H1 (cell line): Measurements from ENCODE around the gene TMEM163. TPM values are rescaled to one million over a fixed set of nuclear protein-coding genes. Genes with fewer than 3 reads are reported as not detected.

Experiments
- CTCF ChIA-PET: fragments of 300-600 bp; sonication (Branson Sonifier 250); formaldehyde crosslinking; loops from one replicate; lab custom pipeline; 2021; ENCODE audit not compliant: partially characterized antibody; lab: Charles Lee
- POLR2A ChIA-PET: fragments of 300-600 bp; sonication (Branson Sonifier 250); formaldehyde crosslinking; loops from one replicate; lab custom pipeline; 2021; ENCODE audit warnings: inconsistent platforms; ENCODE audit not compliant: partially characterized antibody; lab: Charles Lee
- DNase-seq, 2 experiments: peaks; one replicate each; pipeline versions ENCODE4 v3.0.0 to v3.0.0-alpha.2; 2010 to 2022; ENCODE audit warnings: low spot score in 2 of 2, low read depth in 1 of 2, mixed read lengths in 1 of 2
- FAIRE-seq: peaks from 2 replicates; lab custom pipeline; 2011; peaks lifted over from hg19 to GRCh38; lab: Jason Lieb, UNC
- H2AFZ ChIP-seq: 2 replicates; pipeline ENCODE4 v1.8.1; 2012; ENCODE audit warnings: low read length, inconsistent platforms
- H2AK5ac ChIP-seq: 2 replicates; pipeline ENCODE4 v1.6.1; 2013; ENCODE audit warnings: low read depth, low read length
- H2BK120ac ChIP-seq: replicated peaks from 2 replicates; pipeline ENCODE3; 2013; ENCODE audit warnings: low read depth, low read length, inconsistent platforms
- H2BK12ac ChIP-seq: 2 replicates; pipeline ENCODE4 v1.6.1; 2013; ENCODE audit warnings: low read depth, low read length
- H2BK15ac ChIP-seq: 2 replicates; pipeline ENCODE4 v1.6.1; 2013; ENCODE audit warnings: low read length
- H2BK20ac ChIP-seq: 2 replicates; pipeline ENCODE4 v1.6.1; 2013; ENCODE audit warnings: low read length
- H2BK5ac ChIP-seq: 2 replicates; pipeline ENCODE4 v1.6.1; 2013; ENCODE audit warnings: low read depth, low read length
- H3K14ac ChIP-seq: 2 replicates; pipeline ENCODE4 v1.6.1; 2013; ENCODE audit warnings: inconsistent platforms; ENCODE audit not compliant: insufficient read length
- H3K18ac ChIP-seq: 2 replicates; pipeline ENCODE4 v1.6.1; 2013; ENCODE audit warnings: low read length; ENCODE audit errors: extremely low read depth
- H3K23ac ChIP-seq: 2 replicates; pipeline ENCODE4 v1.6.1; 2013; ENCODE audit warnings: inconsistent platforms; ENCODE audit not compliant: insufficient read length
- H3K23me2 ChIP-seq: 2 replicates; pipeline ENCODE4 v1.6.1; 2013; ENCODE audit warnings: low read depth, low read length
- H3K27ac ChIP-seq: 2 replicates; pipeline ENCODE4 v1.6.1; 2011; ENCODE audit warnings: low read depth, low read length, inconsistent platforms
- H3K27me3 ChIP-seq, 4 experiments: replicated peaks in 1 of 4; 1 replicate in 1 of 4; 2 replicates in 3 of 4; pipeline versions ENCODE4 v1.6.1 to v1.8.1; 2011 to 2013; ENCODE audit warnings: low read length in 3 of 4, mild to moderate bottlenecking in 3 of 4, inconsistent platforms in 2 of 4, mixed read lengths in 2 of 4, moderate library complexity in 1 of 4; ENCODE audit not compliant: control insufficient read depth in 3 of 4, insufficient read depth in 3 of 4; ENCODE audit errors: extremely low read depth in 1 of 4
- H3K36me3 ChIP-seq, 4 experiments: 2 replicates each; pipeline versions ENCODE4 v1.6.1 to v1.8.1; 2011 to 2013; ENCODE audit warnings: mild to moderate bottlenecking in 4 of 4, low read length in 3 of 4, moderate library complexity in 2 of 4, control low read depth in 1 of 4, inconsistent platforms in 1 of 4; ENCODE audit not compliant: insufficient read depth in 4 of 4, control insufficient read depth in 2 of 4
- H3K4ac ChIP-seq: replicated peaks from 2 replicates; pipeline ENCODE3; 2013; ENCODE audit warnings: low read length, low read depth, mixed read lengths, inconsistent platforms; ENCODE audit not compliant: insufficient read length
- H3K4me1 ChIP-seq, 4 experiments: replicated peaks in 1 of 4; 1 replicate in 1 of 4; 2 replicates in 3 of 4; pipeline versions ENCODE4 v1.6.1 to v1.8.1; 2011 to 2013; ENCODE audit warnings: low read length in 3 of 4, inconsistent platforms in 2 of 4, mixed read lengths in 1 of 4; ENCODE audit not compliant: insufficient read depth in 4 of 4, control insufficient read depth in 3 of 4
- H3K4me2 ChIP-seq, 2 experiments: 2 replicates each; pipeline versions ENCODE4 v1.6.1 to v1.8.1; 2011 to 2013; ENCODE audit warnings: low read depth in 2 of 2, low read length in 2 of 2, control low read depth in 1 of 2, inconsistent platforms in 1 of 2, mild to moderate bottlenecking in 1 of 2; ENCODE audit not compliant: insufficient read depth in 1 of 2
- H3K4me3 ChIP-seq, 4 experiments: fragments of 200-600, 300-600 bp in 1 of 4; sonication (generic), shearing (Covaris generic), sonication (Bioruptor Twin) in 1 of 4; 2 replicates each; pipeline versions ENCODE4 v1.5.1 to v1.8.1; 2011 to 2016; ENCODE audit warnings: low read length in 4 of 4, low read depth in 3 of 4, control low read depth in 2 of 4, inconsistent platforms in 2 of 4, mild to moderate bottlenecking in 2 of 4, mixed read lengths in 1 of 4, moderate library complexity in 1 of 4; ENCODE audit not compliant: insufficient read depth in 2 of 4; ENCODE audit errors: extremely low read depth in 1 of 4
- H3K56ac ChIP-seq: replicated peaks from 2 replicates; pipeline ENCODE3; 2013; ENCODE audit warnings: low read depth, mild to moderate bottlenecking, mixed read lengths, low read length, inconsistent platforms; ENCODE audit not compliant: insufficient read length
- H3K79me1 ChIP-seq: 2 replicates; pipeline ENCODE4 v1.6.1; 2013; ENCODE audit warnings: low read depth, low read length, control low read depth
- H3K79me2 ChIP-seq, 2 experiments: 2 replicates each; pipeline versions ENCODE4 v1.6.1 to v1.8.1; 2012 to 2013; ENCODE audit warnings: low read length in 2 of 2, mild to moderate bottlenecking in 2 of 2, inconsistent platforms in 1 of 2; ENCODE audit not compliant: insufficient read depth in 2 of 2, control insufficient read depth in 1 of 2
- H3K9ac ChIP-seq, 4 experiments: replicated peaks in 1 of 4; 1 replicate in 1 of 4; 2 replicates in 3 of 4; pipeline versions ENCODE4 v1.6.1 to v1.8.1; 2011 to 2013; ENCODE audit warnings: low read depth in 3 of 4, low read length in 3 of 4, control low read depth in 2 of 4, mild to moderate bottlenecking in 2 of 4, moderate library complexity in 2 of 4, inconsistent platforms in 1 of 4; ENCODE audit errors: extremely low read depth in 1 of 4
- H3K9me3 ChIP-seq, 2 experiments: 2 replicates each; pipeline versions ENCODE4 v1.6.1 to v1.8.1; 2012 to 2013; ENCODE audit warnings: mild to moderate bottlenecking in 2 of 2, moderate library complexity in 2 of 2, control low read depth in 1 of 2, inconsistent platforms in 1 of 2, low read depth in 1 of 2, low read length in 1 of 2, mixed read lengths in 1 of 2; ENCODE audit not compliant: insufficient read depth in 2 of 2
- H4K20me1 ChIP-seq, 2 experiments: replicated peaks in 1 of 2; 2 replicates each; pipeline versions ENCODE3 to v1.8.1; 2011 to 2013; ENCODE audit warnings: inconsistent platforms in 2 of 2, low read length in 2 of 2, mild to moderate bottlenecking in 1 of 2; ENCODE audit not compliant: insufficient read depth in 2 of 2, control insufficient read depth in 1 of 2
- H4K5ac ChIP-seq: 2 replicates; pipeline ENCODE4 v1.6.1; 2013; ENCODE audit warnings: low read length, low read depth, mixed read lengths, inconsistent platforms; ENCODE audit not compliant: insufficient read length
- H4K8ac ChIP-seq: 2 replicates; pipeline ENCODE4 v1.8.0; 2013; ENCODE audit warnings: mild to moderate bottlenecking, moderate library complexity, low read length, inconsistent platforms; ENCODE audit not compliant: insufficient read depth; ENCODE audit errors: extremely low read depth
- H4K91ac ChIP-seq: replicated peaks from 2 replicates; pipeline ENCODE3; 2013; ENCODE audit warnings: low read length, mixed read lengths, inconsistent platforms; ENCODE audit not compliant: insufficient read length
- BCL11A ChIP-seq, 2 experiments: IDR thresholded peaks; one replicate each; pipeline ENCODE4 v1.6.1; 2011; ENCODE audit warnings: low read depth in 2 of 2, low read length in 2 of 2, mild to moderate bottlenecking in 2 of 2
- CTCF ChIP-seq, 3 experiments: IDR thresholded peaks; 1 replicate in 2 of 3; 2 replicates in 1 of 3; pipeline versions ENCODE4 v1.5.1 to v1.6.1; 2011; ENCODE audit warnings: low read length in 3 of 3, mild to moderate bottlenecking in 3 of 3, inconsistent platforms in 2 of 3, low read depth in 1 of 3, moderate library complexity in 1 of 3; ENCODE audit not compliant: insufficient read depth in 1 of 3; ENCODE audit errors: control extremely low read depth in 1 of 3
- POU5F1 ChIP-seq: IDR thresholded peaks from 2 replicates; pipeline ENCODE4 v1.6.1; 2011; ENCODE audit warnings: low read depth, mild to moderate bottlenecking, low read length, moderate library complexity
- SIN3A ChIP-seq, 2 experiments: IDR thresholded peaks in 1 of 2; conservative IDR thresholded peaks in 1 of 2; 2 replicates each; pipeline ENCODE4 v1.6.1; 2011 to 2012; ENCODE audit warnings: low read length in 2 of 2, improper control_type of control experiment in 1 of 2, low read depth in 1 of 2, mild to moderate bottlenecking in 1 of 2
- ZNF274 ChIP-seq: IDR thresholded peaks from 2 replicates; pipeline ENCODE4 v1.7.0; 2012; ENCODE audit warnings: low read length, borderline replicate concordance; ENCODE audit errors: extremely low read depth
- WGBS, 2 experiments: shearing (Covaris generic) in 1 of 2; methylation state at CpG; one replicate each; pipeline versions ENCODE4 v1.1.6 to v1.1.7; 2013 to 2015; ENCODE audit warnings: low lambda C conversion rate in 2 of 2, mixed read lengths in 2 of 2, inconsistent platforms in 1 of 2, low coverage in 1 of 2, missing lambda C conversion rate in 1 of 2; ENCODE audit not compliant: insufficient replicate concordance in 2 of 2, insufficient coverage in 1 of 2, insufficient read length in 1 of 2; ENCODE audit errors: extremely low coverage in 1 of 2, missing lambda C conversion rate in 1 of 2; 5-methylcytosine and 5-hydroxymethylcytosine counted together
- polyA plus RNA-seq, 7 experiments: library from polyadenylated mRNA; depleted of rRNA in 3 of 7; stranded (reverse) in 5 of 7; unstranded in 2 of 7; fragments of >200 nt in 5 of 7; fragments of 200-250 nt in 2 of 7; gene quantifications; 1 replicate in 5 of 7; 2 replicates in 1 of 7; 4 replicates in 1 of 7; pipeline versions ENCODE4 v1.2.1 to v1.2.3, GENCODE V29; 2011 to 2013; ENCODE audit warnings: missing spikeins in 2 of 7, mixed read lengths in 2 of 7
- total RNA-seq: library from RNA; stranded (reverse); fragmentation: NEBNext Ultra II Directional; extraction: Animal tissue kit (Norgen Biotek cat#: 25700); gene quantifications from 2 replicates; pipeline ENCODE4 v1.2.1, GENCODE V29; 2021
- TF ChIP-seq, protein P1 (sequence below): IDR thresholded peaks from 2 replicates; pipeline ENCODE4 v1.6.1; 2011; ENCODE audit warnings: low read depth, mild to moderate bottlenecking, low read length; ENCODE audit not compliant: insufficient read depth

Gene TMEM163
- total and polyA plus RNA-seq, 2 of the 8 experiments (the other 6 are each of a cell fraction or from before 2014, with no cell fraction given): 2.8 to 3.2 TPM

DNA sequence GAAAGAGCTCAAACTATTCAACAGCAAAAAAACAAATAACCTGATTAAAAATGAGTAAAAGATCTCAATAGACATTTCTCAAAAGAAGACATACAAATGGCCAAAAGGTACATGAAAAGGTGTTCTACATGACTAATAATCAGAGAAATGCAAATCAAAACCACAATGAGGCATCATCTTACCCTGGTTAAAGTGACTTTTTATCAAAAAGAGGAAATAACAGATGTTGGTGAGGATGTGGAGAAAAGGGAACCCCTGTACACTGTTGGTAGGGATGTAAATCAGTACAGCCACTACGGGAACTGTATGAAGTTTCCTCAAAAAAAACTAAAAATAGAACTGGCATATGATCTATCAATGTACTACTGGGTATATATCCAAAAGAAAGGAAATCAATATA, 39.8 kb upstream of the TMEM163 start:
- H3K14ac ChIP-seq: no peak overlapping the region
- no peak overlapping the region for H4K5ac ChIP-seq
- no peak overlapping the region for H3K56ac ChIP-seq
- no peak for DNase-seq
- no peaks in the 10 kb centered on the region for H3K23me2 ChIP-seq
- H3K79me2 ChIP-seq: no peaks in the 10 kb centered on the region
- H2BK15ac ChIP-seq: no peak overlapping the region
- TF ChIP-seq ZNF274: no peak
- TF ChIP-seq, protein P1, sequence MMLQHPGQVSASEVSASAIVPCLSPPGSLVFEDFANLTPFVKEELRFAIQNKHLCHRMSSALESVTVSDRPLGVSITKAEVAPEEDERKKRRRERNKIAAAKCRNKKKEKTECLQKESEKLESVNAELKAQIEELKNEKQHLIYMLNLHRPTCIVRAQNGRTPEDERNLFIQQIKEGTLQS: no peak
- no peak for TF ChIP-seq CTCF (IDR thresholded peaks at IDR 0.05; ENCODE audit: control extremely low read depth in 1 of 3, insufficient read depth in 1 of 3, low read depth in 1 of 3, low read length in 3 of 3)
- TF ChIP-seq BCL11A (IDR thresholded peaks at IDR 0.05; ENCODE audit: low read depth in 2 of 2, low read length in 2 of 2): no peak
- TF ChIP-seq SIN3A (conservative IDR thresholded peaks at IDR 0.05 in 1 of 2, IDR thresholded peaks at IDR 0.05 in 1 of 2; ENCODE audit: low read depth in 1 of 2, low read length in 2 of 2): no peak
- TF ChIP-seq POU5F1: no peak
- TF ChIP-seq, all 59 proteins: peak for 0
- no peaks in the 10 kb centered on the region for H4K20me1 ChIP-seq
- H3K36me3 ChIP-seq: no peaks in the 10 kb centered on the region
- H3K4ac ChIP-seq: no peak overlapping the region
- no peak overlapping the region for H2AFZ ChIP-seq
- ChIA-PET CTCF (interaction anchor here (0.7 to 1.0 kb wide), 2 partner anchors 36 to 298 kb away, joined by 3 read pairs; no protein-coding TSS in a partner anchor), POLR2A (no interaction called here)
- no peak overlapping the region for H4K8ac ChIP-seq
- H4K91ac ChIP-seq: no peak overlapping the region
- no peak overlapping the region for H3K4me2 ChIP-seq
- no peaks in the 10 kb centered on the region for H3K79me1 ChIP-seq
- no peak overlapping the region for H2BK20ac ChIP-seq
- FAIRE-seq: no peak
- H3K4me1 ChIP-seq: no peaks in the 10 kb centered on the region
- H2BK120ac ChIP-seq: no peak overlapping the region
- no peak overlapping the region for H3K4me3 ChIP-seq
- no peak overlapping the region for H2BK12ac ChIP-seq
- no peaks in the 10 kb centered on the region for H3K9me3 ChIP-seq
- WGBS, 2 experiments: 90% methylated on average over 1 of the region's 1 CpG; no CpG with 5 or more reads in 1 of the 2 experiments
- H3K9ac ChIP-seq: no peak overlapping the region
- H3K27ac ChIP-seq: no peak overlapping the region
- H2AK5ac ChIP-seq: no peak overlapping the region
- no peak overlapping the region for H3K18ac ChIP-seq
- H3K27me3 ChIP-seq: no peaks in the 10 kb centered on the region; a peak in 1 of 7 replicates
- H3K23ac ChIP-seq: no peak overlapping the region
- H2BK5ac ChIP-seq: no peak overlapping the region
